Chondrocyte (in vitro differentiated cells): ENCODE data around the gene VMP1. TPM values are rescaled to one million over a fixed set of nuclear protein-coding genes. Genes with fewer than 3 reads are reported as not detected.

ENCODE experiments used
- DNase-seq: peaks from one replicate; pipeline ENCODE4 v3.0.0; 2021; ENCODE audit warnings: mixed read lengths, low spot score
- H3K27ac Mint-ChIP-seq: one replicate; pipeline ENCODE4 v1.8.0; 2021; ENCODE audit warnings: mild to moderate bottlenecking, moderate library complexity, mixed read lengths; ENCODE audit not compliant: unreplicated experiment
- H3K27me3 Mint-ChIP-seq: 2 replicates; pipeline ENCODE4 v1.8.0; 2021; ENCODE audit warnings: low read depth, mixed read lengths
- H3K36me3 Mint-ChIP-seq: 2 replicates; pipeline ENCODE4 v1.8.0; 2021; ENCODE audit warnings: low read depth, mixed read lengths
- H3K4me1 Mint-ChIP-seq: 2 replicates; pipeline ENCODE4 v1.8.0; 2021; ENCODE audit warnings: low read depth, mild to moderate bottlenecking, mixed read lengths
- H3K4me3 Mint-ChIP-seq: one replicate; pipeline ENCODE4 v1.8.0; 2021; ENCODE audit warnings: mild to moderate bottlenecking, moderate library complexity, mixed read lengths; ENCODE audit not compliant: unreplicated experiment
- H3K9me3 Mint-ChIP-seq: 2 replicates; pipeline ENCODE4 v1.8.0; 2021; ENCODE audit warnings: low read depth, mixed read lengths
- CTCF ChIP-seq: fragments of 200-600 bp; sonication (generic); IDR thresholded peaks from 2 replicates; pipeline ENCODE4 v1.5.0; 2021; ENCODE audit warnings: antibody characterized with exemption, mild to moderate bottlenecking, moderate library complexity
- total RNA-seq: library from RNA; stranded (reverse); gene quantifications from 3 replicates; pipeline ENCODE4 v1.2.1, GENCODE V29; 2021

VMP1 gene
- total RNA-seq, 1 donor from 2014 or later, result 295 TPM

GRCh38 chr17:59723607-59724006 lies 16.2 kb downstream of the VMP1 start:
- no peak for TF ChIP-seq CTCF
- H3K27ac Mint-ChIP-seq, result peak overlapping the region; percentile 19
- no peaks in the 10 kb centered on the region for H3K9me3 Mint-ChIP-seq
- H3K27me3 Mint-ChIP-seq, result no peaks in the 10 kb centered on the region
- H3K36me3 Mint-ChIP-seq, result peaks cover 2% of the 10 kb centered on the region
- H3K4me3 Mint-ChIP-seq, result no peak overlapping the region
- DNase-seq, result no peak
- peaks cover 26% of the 10 kb centered on the region for H3K4me1 Mint-ChIP-seq

- TF ChIP-seq CTCF, result no peak
- no peak for DNase-seq
- H3K9me3 Mint-ChIP-seq, result no peaks in the 10 kb centered on the region
Measured at GRCh38 chr17:59725691-59726090, 18.2 kb downstream of the VMP1 start.

GRCh38 chr17:59727817-59728533 lies 20.5 kb downstream of the VMP1 start:
- Mint-ChIP-seq H3K4me3 (no peak overlapping the region), H3K36me3 (peaks cover 7% of the 10 kb centered on the region), H3K27ac (no peak overlapping the region), H3K27me3 (no peaks in the 10 kb centered on the region), H3K4me1 (peaks cover 44% of the 10 kb centered on the region), H3K9me3 (no peaks in the 10 kb centered on the region)
- DNase-seq, result no peak
- TF ChIP-seq CTCF, result no peak

More at GRCh38 chr17:59725691-59726090, 18.2 kb downstream of the VMP1 start:
- H3K36me3 Mint-ChIP-seq, result no peaks in the 10 kb centered on the region
- H3K4me1 Mint-ChIP-seq, result peaks cover 44% of the 10 kb centered on the region
- H3K4me3 Mint-ChIP-seq, result no peak overlapping the region
- H3K27me3 Mint-ChIP-seq, result no peaks in the 10 kb centered on the region
- no peak overlapping the region for H3K27ac Mint-ChIP-seq

GRCh38 chr17:59730268-59730834 lies 22.9 kb downstream of the VMP1 start:
- H3K27ac Mint-ChIP-seq, result peak overlapping the region; percentile 79
- H3K4me1 Mint-ChIP-seq, result peaks cover 27% of the 10 kb centered on the region
- no peak overlapping the region for H3K4me3 Mint-ChIP-seq
- no peaks in the 10 kb centered on the region for H3K27me3 Mint-ChIP-seq
- no peaks in the 10 kb centered on the region for H3K9me3 Mint-ChIP-seq
- H3K36me3 Mint-ChIP-seq, result peaks cover 8% of the 10 kb centered on the region
- TF ChIP-seq CTCF, result no peak
- DNase-seq, result no peak

- Mint-ChIP-seq H3K9me3 (no peaks in the 10 kb centered on the region), H3K4me3 (no peak overlapping the region), H3K27me3 (no peaks in the 10 kb centered on the region), H3K4me1 (peaks cover 22% of the 10 kb centered on the region), H3K27ac (no peak overlapping the region), H3K36me3 (peaks cover 12% of the 10 kb centered on the region)
- DNase-seq, result no peak
- no peak for TF ChIP-seq CTCF
Measured at GRCh38 chr17:59733697-59734096, 26.2 kb downstream of the VMP1 start.
